ENCODE data around the gene DNAJB6. TPM values are rescaled to one million over a fixed set of nuclear protein-coding genes. Genes with fewer than 3 reads are reported as not detected.

Gene DNAJB6
- total and polyA plus RNA-seq, 7 donors = 71.5 to 145 (median 120) TPM

DNA sequence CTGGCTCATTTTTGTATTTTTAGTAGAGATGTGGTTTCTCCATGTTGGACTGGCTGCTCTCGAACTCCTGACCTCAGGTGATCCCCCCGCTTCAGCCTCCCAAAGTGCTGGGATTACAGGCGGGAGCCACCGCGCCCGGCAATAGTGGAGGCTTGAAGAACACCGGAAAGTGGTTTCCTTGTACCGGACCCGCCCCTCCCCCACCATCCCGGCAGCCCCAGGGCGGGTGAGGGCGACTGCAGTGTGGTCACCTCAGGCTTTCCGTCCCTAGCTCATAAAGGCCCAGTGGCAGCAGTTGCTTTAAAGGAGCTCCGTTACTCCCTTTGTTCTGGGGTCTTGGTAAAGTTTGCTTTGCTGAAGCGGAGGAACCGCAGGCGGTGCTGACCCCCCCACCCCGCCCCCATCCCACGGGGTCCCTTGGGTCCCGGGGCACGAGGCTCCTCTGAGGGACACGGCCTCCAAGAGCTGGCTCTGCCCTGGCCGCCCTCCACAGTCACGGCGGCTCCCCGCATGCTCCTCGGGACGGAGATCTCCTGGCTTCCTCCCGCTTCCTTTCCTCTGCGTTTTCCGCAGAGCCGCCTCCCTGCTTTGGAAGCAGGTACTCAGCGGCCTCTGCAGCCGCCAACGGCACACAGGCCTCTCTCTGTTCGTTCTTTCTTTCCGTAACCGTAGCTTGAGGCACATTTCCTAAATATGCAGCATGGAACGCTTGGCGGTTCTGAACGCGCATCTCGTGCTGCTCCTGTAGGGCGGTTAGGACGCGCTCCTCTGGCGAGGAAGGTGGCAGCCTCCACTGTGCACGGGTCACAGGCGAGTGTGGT, 77.3 kb downstream of the DNAJB6 start:
- H3K27me3 ChIP-seq = no peaks in the 10 kb centered on the region
- WGBS, 2 donors = 96% methylated on average over 49 of the region's 49 CpGs
- intact Hi-C loops (cut with DNase I) = no loop called here
- no peak overlapping the region for H3K4me3 ChIP-seq
- TF ChIP-seq POLR2A (IDR thresholded peaks at IDR 0.05) = no peak
- TF ChIP-seq, protein P1, sequence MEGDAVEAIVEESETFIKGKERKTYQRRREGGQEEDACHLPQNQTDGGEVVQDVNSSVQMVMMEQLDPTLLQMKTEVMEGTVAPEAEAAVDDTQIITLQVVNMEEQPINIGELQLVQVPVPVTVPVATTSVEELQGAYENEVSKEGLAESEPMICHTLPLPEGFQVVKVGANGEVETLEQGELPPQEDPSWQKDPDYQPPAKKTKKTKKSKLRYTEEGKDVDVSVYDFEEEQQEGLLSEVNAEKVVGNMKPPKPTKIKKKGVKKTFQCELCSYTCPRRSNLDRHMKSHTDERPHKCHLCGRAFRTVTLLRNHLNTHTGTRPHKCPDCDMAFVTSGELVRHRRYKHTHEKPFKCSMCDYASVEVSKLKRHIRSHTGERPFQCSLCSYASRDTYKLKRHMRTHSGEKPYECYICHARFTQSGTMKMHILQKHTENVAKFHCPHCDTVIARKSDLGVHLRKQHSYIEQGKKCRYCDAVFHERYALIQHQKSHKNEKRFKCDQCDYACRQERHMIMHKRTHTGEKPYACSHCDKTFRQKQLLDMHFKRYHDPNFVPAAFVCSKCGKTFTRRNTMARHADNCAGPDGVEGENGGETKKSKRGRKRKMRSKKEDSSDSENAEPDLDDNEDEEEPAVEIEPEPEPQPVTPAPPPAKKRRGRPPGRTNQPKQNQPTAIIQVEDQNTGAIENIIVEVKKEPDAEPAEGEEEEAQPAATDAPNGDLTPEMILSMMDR (IDR thresholded peaks at IDR 0.05) = no peak
- no peak for TF ChIP-seq POLR2AphosphoS5 (IDR thresholded peaks at IDR 0.05)
- no peak for TF ChIP-seq EP300 (IDR thresholded peaks at IDR 0.05)
- H3K9me3 ChIP-seq = no peaks in the 10 kb centered on the region
- DNase-seq = no peak
- no peak overlapping the region for H3K27ac ChIP-seq
- peaks cover 13 to 90% (median 46%) of the 10 kb centered on the region in 4 donors for H3K36me3 ChIP-seq
- no peaks in the 10 kb centered on the region for H3K4me1 ChIP-seq

DNA sequence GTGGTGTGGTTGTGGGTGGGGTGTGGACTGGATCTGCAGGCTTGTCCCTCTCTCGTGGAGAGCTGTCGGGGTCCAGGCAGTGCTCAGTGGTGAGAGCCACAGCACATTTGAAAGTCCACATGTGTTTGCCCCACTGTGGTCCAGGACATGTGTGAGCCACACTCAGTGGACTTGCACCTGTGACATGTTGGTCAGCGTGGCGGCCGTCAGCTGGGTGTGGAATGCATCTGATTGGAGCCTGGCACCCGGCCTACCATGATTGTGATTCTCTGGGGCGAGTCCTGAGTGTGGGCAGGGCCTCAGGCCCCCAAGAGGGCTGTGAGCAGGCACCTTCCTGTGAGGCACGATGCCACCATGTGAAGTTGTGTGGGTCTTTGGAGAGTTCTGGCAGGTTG, 77.9 kb downstream of the DNAJB6 start:
- Histone ChIP-seq H3K4me3 (no peak overlapping the region), H3K36me3 (peaks cover 13 to 85% (median 44%) of the 10 kb centered on the region in 4 donors), H3K9me3 (no peaks in the 10 kb centered on the region), H3K4me1 (no peaks in the 10 kb centered on the region), H3K27ac (no peak overlapping the region), H3K27me3 (no peaks in the 10 kb centered on the region)
- no peak for DNase-seq
- intact Hi-C loops (cut with DNase I) = no loop called here
- no peak for TF ChIP-seq POLR2AphosphoS5 (IDR thresholded peaks at IDR 0.05)
- TF ChIP-seq, protein P1 (IDR thresholded peaks at IDR 0.05) = no peak
- no peak for TF ChIP-seq EP300 (IDR thresholded peaks at IDR 0.05)
- TF ChIP-seq POLR2A (IDR thresholded peaks at IDR 0.05) = no peak
- WGBS, 2 donors = 88 to 93% methylated on average over 8 of the region's 8 CpGs

DNA sequence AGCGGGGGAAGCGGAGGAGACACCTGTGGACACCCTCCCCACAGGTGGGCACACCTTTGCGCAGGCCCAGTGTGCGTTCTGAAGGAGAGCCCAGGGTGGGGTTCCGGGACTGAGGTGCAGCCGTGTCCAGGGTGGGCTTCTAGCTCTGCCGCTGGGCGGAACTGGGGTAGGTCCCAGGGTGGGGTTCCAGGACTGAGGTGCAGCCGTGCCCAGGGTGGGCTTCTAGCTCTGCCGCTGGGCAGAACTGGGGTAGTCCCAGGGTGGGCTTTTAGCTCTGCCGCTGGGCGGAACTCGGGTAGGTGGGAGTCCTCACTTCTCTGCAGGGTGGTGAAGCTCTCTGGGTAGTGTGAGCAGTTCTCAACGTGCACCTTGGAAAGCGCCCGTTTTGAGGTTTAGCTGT, 78.7 kb downstream of the DNAJB6 start:
- no peak for TF ChIP-seq EP300 (IDR thresholded peaks at IDR 0.05)
- TF ChIP-seq, protein P1 (IDR thresholded peaks at IDR 0.05) = no peak
- TF ChIP-seq POLR2AphosphoS5 (IDR thresholded peaks at IDR 0.05) = no peak
- TF ChIP-seq POLR2A (IDR thresholded peaks at IDR 0.05) = no peak
- Histone ChIP-seq H3K36me3 (peaks cover 8 to 77% (median 37%) of the 10 kb centered on the region in 4 donors), H3K4me1 (no peaks in the 10 kb centered on the region), H3K27me3 (no peaks in the 10 kb centered on the region), H3K27ac (no peak overlapping the region), H3K4me3 (no peak overlapping the region), H3K9me3 (no peaks in the 10 kb centered on the region)
- intact Hi-C loops (cut with DNase I) = no loop called here
- 98% methylated on average over 16 of the region's 16 CpGs for WGBS, 2 donors
- DNase-seq = no peak

DNA sequence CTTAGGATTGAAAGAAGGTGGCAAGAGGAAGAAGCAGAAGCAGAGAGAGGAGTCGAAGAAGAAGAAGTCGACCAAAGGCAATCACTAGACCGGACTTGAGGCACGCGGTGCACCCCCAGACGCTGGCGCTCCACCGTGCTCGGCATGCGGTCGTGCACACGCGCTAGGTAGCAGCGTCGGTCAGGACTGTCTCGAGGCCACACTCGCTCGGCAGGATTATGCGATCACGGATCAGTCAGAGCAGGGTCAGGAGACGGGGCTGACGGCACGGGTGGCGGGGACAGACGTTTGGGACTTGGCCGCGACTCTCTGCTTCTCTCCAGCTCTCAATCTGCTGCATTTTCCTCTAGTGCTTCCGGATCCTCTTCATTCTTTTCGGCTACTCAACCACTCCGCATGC, 79.2 kb downstream of the DNAJB6 start:
- Histone ChIP-seq H3K27ac (no peak overlapping the region), H3K9me3 (no peaks in the 10 kb centered on the region), H3K36me3 (peaks cover 3 to 72% (median 34%) of the 10 kb centered on the region in 4 donors), H3K27me3 (no peaks in the 10 kb centered on the region), H3K4me1 (no peaks in the 10 kb centered on the region), H3K4me3 (no peak overlapping the region)
- TF ChIP-seq POLR2A (IDR thresholded peaks at IDR 0.05) (no peak), POLR2AphosphoS5 (IDR thresholded peaks at IDR 0.05) (no peak), EP300 (IDR thresholded peaks at IDR 0.05) (no peak)
- TF ChIP-seq, protein P1 (IDR thresholded peaks at IDR 0.05) = no peak
- intact Hi-C loops (cut with DNase I) = no loop called here
- DNase-seq = no peak
- 97% methylated on average over 30 of the region's 30 CpGs for WGBS, 2 donors
